NT2/D1 (cell line): ENCODE measurements around the gene ADAMTS13.

ENCODE experiments used
- DNase-seq: peaks from one replicate; pipeline ENCODE4 v3.0.0-alpha.2; 2011; ENCODE audit warnings: low read depth, low spot score
- H3K27me3 ChIP-seq: 2 replicates; pipeline ENCODE4 v1.6.0; 2011; ENCODE audit warnings: mild to moderate bottlenecking; ENCODE audit not compliant: insufficient read length, insufficient read depth
- H3K36me3 ChIP-seq: 2 replicates; pipeline ENCODE4 v1.6.1; 2011; ENCODE audit warnings: mild to moderate bottlenecking, low read length, mixed read lengths; ENCODE audit not compliant: insufficient read depth, insufficient read length
- H3K4me1 ChIP-seq: 2 replicates; pipeline ENCODE4 v1.5.1; 2011; ENCODE audit not compliant: insufficient read depth, insufficient read length
- H3K4me3 ChIP-seq: 2 replicates; pipeline ENCODE4 v1.5.1; 2011; ENCODE audit warnings: low read depth; ENCODE audit not compliant: insufficient read length
- H3K9ac ChIP-seq: 2 replicates; pipeline ENCODE4 v1.6.0; 2011; ENCODE audit warnings: low read depth; ENCODE audit not compliant: insufficient read length
- H3K9me3 ChIP-seq: 2 replicates; pipeline ENCODE4 v1.5.1; 2011; ENCODE audit warnings: mild to moderate bottlenecking, low read length; ENCODE audit not compliant: insufficient read depth
- SUZ12 ChIP-seq: IDR thresholded peaks from 2 replicates; pipeline ENCODE4 v1.6.1; 2011; ENCODE audit not compliant: insufficient read length, insufficient read depth; ENCODE audit errors: extremely low read depth
- YY1 ChIP-seq: IDR thresholded peaks from 2 replicates; pipeline ENCODE4 v1.6.1; 2011; ENCODE audit not compliant: insufficient read length, insufficient read depth
- ZNF274 ChIP-seq: IDR thresholded peaks from 2 replicates; pipeline ENCODE4 v1.6.1; 2011; ENCODE audit warnings: mild to moderate bottlenecking, low read depth, low read length

ADAMTS13 gene

DNA sequence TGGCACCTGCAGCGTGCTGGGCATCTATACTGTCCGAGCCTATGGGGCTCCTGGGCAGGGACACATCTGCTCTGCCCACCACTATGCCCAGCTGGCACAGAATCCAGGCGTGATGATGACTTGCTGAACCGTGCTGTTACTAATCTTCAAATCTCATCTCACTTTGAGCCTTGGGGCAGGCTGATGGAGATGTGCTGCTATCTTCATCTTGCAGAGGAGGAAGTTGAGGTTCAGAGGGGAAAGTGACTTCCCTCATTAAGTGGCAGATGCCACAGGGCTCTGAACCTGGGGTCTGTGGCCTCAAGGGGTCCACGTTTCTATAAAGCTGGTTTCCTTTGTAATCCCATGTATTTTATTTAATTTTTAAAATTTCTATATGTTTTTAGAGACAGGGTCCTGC, 52.0 kb downstream of the ADAMTS13 start:
- no peak overlapping the region for H3K9ac ChIP-seq
- no peaks in the 10 kb centered on the region for H3K9me3 ChIP-seq
- TF ChIP-seq SUZ12: no peak
- no peak for TF ChIP-seq YY1
- TF ChIP-seq ZNF274: no peak
- H3K36me3 ChIP-seq: peaks cover 71% of the 10 kb centered on the region
- no peak overlapping the region for H3K4me3 ChIP-seq
- H3K4me1 ChIP-seq: peaks cover 10% of the 10 kb centered on the region
- peaks cover under 1% of the 10 kb centered on the region for H3K27me3 ChIP-seq
- DNase-seq: no peak

GRCh38 chr9:133474853-133475252, 52.7 kb downstream of the ADAMTS13 start:
- H3K4me3 ChIP-seq: no peak overlapping the region
- H3K9me3 ChIP-seq: no peaks in the 10 kb centered on the region
- TF ChIP-seq ZNF274 (no peak), YY1 (no peak), SUZ12 (no peak)
- H3K4me1 ChIP-seq: peaks cover 13% of the 10 kb centered on the region
- peaks cover 7% of the 10 kb centered on the region for H3K27me3 ChIP-seq
- DNase-seq: no peak
- H3K36me3 ChIP-seq: peaks cover 71% of the 10 kb centered on the region
- no peak overlapping the region for H3K9ac ChIP-seq

DNA sequence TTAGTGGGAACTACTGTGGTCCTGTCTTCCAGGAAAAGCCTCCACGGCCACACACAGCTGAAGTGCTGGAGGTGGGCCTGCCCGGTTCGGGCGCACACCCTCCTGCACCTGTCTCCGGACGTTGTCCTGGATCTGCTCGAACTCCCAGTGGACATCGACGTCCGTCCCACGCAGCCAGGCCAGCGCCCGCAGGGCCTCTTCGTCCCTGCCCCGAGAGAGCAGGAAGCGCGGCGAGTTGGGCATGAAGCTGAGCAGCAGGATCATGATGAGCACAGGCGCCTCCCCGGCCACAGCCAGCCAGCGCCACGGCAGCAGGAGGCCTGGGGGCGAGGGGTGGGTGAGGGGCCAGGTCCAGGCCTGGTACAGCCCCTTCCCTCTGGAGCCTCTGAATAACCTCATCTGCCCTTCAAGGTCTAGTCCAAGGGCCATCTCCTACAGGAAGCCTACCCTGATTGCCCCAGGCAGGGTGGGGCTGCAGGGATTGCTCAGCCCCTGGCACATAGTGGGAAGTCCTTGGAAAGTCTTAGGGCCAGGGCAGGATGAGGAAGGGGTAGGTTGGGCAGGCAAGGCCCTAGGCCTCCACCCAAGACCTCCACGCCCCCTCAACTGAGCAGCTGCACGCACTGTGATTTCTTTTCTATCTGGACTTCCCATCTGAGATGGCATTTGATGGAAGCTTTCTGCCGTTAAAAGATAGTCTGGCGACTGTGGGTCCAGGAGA, 53.3 kb downstream of the ADAMTS13 start:
- Histone ChIP-seq H3K4me1 (peaks cover 13% of the 10 kb centered on the region), H3K4me3 (no peak overlapping the region), H3K9me3 (no peaks in the 10 kb centered on the region), H3K27me3 (peaks cover 10% of the 10 kb centered on the region), H3K36me3 (peaks cover 69% of the 10 kb centered on the region), H3K9ac (peak overlapping the region; percentile 38)
- DNase-seq: no peak
- TF ChIP-seq YY1 (no peak), SUZ12 (no peak), ZNF274 (no peak)

- H3K27me3 ChIP-seq: peaks cover 12% of the 10 kb centered on the region
- peak overlapping the region; percentile 38 for H3K9ac ChIP-seq
- peaks cover 13% of the 10 kb centered on the region for H3K4me1 ChIP-seq
- TF ChIP-seq ZNF274 (no peak), SUZ12 (no peak), YY1 (no peak)
- DNase-seq: no peak
- peaks cover 63% of the 10 kb centered on the region for H3K36me3 ChIP-seq
- H3K9me3 ChIP-seq: no peaks in the 10 kb centered on the region
- H3K4me3 ChIP-seq: no peak overlapping the region
Measured at GRCh38 chr9:133476036-133476931, 54.1 kb downstream of the ADAMTS13 start.

DNA sequence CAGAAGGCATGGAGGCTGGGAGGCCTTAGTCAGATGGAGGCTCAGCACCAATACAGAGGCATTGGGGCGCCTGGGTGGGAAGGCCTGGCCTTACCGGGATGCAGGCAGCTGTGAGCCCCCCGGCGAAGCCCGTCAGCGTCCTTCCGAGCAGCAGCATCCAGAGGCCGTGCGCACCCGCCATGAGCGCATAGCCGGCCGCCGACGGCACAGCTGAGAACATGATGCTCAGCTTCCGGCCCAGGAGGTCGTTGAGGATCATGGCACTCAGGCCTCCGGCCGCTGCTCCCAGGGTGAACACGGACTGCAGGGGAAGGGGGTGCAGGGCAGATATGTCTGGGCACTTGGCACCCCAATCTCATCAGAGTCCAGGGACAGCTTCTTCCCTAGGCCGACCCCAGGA, 54.8 kb downstream of the ADAMTS13 start:
- Histone ChIP-seq H3K4me3 (no peak overlapping the region), H3K36me3 (peaks cover 56% of the 10 kb centered on the region), H3K9me3 (no peaks in the 10 kb centered on the region), H3K9ac (peak overlapping the region; percentile 17), H3K27me3 (peaks cover 12% of the 10 kb centered on the region), H3K4me1 (peaks cover 11% of the 10 kb centered on the region)
- DNase-seq: no peak
- no peak for TF ChIP-seq SUZ12

DNA sequence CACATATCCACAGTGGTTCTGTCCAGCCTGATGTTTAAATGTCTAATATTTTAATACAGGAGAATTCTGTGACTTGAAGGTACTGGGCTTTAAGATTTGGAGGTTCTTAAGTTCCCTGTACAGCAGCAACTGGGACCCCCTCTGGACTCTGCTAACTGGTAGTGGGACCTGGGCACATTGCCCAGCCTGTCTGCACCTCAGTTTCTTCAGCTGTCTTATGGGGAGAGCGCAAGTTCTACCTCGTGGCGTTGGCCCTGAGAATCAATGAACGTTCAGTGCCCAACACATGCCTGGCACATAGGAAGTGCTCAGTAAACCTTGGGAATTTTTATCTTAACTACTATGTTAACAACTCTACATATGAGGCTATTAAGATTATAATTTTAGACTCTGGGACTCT, 55.3 kb downstream of the ADAMTS13 start:
- H3K9ac ChIP-seq: peak overlapping the region; percentile 73
- DNase-seq: no peak
- H3K4me1 ChIP-seq: peaks cover 14% of the 10 kb centered on the region
- no peak for TF ChIP-seq ZNF274
- TF ChIP-seq SUZ12: no peak
- no peak for TF ChIP-seq YY1
- no peaks in the 10 kb centered on the region for H3K9me3 ChIP-seq
- H3K27me3 ChIP-seq: peaks cover 12% of the 10 kb centered on the region
- H3K36me3 ChIP-seq: peaks cover 51% of the 10 kb centered on the region
- peak overlapping the region; percentile 68 for H3K4me3 ChIP-seq
